NCI-H69 (cell line): ENCODE measurements around the gene SHC2.

Experiments
- DNase-seq: peaks from one replicate; lab custom pipeline; 2025; lab: John Stamatoyannopoulos, UW

SHC2 gene

DNA sequence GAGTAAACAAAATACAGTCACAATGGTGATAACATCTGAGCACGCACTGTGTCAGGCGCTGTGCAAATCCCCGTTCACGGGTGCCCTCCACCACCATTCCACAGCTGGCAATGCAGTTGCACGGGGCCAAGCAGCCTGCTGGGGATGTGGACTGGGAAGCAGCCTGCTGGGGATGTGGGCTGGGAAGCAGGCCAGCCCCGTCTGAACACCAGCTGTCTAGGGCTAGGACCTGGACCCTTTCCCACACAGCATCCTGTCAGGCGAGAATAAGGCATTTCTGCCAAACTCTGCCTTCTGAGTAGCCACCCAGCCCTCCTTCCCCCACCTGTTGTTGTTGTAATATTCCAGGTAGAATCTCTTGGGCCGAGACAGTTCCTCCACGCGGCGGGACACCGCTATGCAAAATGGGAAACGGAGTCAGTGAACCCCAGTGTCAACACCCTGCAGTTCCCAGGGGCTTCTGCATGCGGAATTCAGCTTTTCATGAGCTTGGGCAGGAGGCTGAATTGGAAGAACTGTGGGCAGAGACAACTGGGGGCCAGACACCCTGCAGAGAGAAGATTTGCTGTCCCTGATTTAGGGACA is 88.4 kb downstream of the SHC2 start:
- DNase-seq: peak; percentile 78

DNA sequence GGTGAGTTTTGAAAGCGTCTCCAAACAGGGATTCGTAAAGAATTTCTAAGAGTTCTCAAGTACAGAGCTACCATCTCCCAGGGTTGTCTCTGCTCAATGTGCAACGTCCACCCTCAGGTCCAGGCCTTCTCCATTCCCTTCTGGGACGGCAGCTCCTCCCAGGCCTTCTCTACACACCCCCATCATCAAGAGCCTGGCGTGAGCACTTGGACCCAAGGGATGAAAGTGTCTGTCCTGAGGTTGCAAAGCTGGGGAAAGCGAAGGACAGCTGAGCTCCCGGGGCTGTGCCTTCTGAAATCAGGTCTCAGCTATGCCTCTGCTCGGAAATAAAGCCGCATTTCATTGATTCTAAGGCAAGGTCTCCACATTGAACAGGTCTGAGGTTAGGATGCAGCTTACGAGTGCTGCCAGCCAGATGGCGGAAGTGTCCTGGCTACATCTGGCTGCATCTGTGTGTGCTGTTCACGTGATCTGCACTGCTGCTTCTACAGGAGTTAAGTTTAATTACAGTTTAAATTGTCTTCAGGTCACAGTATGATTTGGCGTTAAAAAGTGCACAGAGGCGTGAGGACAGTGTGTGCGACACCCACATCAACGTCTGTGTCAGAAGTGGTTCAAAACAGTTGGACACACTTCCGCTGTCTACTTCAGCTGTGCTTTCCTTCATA is 89.2 kb downstream of the SHC2 start:
- peak; percentile 70 for DNase-seq

DNA sequence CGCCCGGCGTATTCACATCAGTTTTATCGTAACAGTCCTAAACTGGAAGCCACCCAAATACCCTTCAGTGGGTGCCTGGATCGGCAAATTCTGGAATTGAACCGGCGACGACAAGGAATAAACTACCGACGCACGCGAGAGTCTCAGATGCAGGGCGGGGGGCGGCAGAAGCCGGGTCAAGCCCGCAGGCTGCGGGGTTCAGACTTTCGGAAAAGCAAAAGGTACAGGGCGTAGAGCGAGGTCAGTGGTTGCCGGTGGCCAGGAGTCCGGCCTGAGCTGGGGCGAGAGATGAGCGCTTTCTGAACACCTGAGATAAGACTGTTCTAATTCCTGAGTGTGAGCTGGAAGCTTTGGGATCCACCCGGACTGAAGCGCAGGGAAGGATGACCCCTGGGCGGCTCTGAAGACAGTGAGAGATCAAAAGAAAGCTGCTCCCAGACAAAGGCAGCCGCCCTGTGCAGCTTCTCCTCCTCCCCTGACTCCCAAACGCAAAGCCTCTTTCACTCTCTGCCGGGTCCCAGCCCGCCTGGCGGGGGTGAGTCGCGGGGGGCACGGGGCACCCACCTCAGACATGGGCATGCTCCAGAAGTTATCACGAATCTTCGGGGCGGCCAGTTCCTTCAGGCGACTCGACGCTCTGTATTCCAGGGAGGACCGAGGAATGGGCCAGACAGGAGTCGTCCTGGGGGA is 90.0 kb downstream of the SHC2 start:
- no peak for DNase-seq

DNA sequence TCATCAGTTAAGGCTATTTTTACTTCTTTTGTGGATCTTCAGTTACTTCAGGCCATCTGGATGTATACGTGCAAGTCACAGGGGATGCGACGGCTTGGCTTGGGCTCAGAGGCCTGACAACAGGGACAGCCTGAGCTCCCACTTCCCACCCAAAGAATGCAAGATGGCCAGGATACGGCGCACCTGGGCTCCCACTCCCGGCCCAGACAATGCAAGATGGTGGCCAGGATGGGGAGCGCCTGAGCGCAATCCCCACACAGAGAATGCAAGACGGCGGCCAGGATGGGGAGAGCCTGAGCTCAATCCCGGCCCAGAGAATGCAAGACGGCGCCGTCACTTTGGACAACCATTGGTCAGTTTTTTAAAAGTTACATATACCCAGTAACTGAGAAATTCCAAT is 91.0 kb downstream of the SHC2 start:
- no peak for DNase-seq

- no peak for DNase-seq
These were observed 91.6 kb downstream of the SHC2 start for GRCh38 chr19:369256-369655.

GRCh38 chr19:368630-369024 is 92.2 kb downstream of the SHC2 start:
- DNase-seq: no peak

DNA sequence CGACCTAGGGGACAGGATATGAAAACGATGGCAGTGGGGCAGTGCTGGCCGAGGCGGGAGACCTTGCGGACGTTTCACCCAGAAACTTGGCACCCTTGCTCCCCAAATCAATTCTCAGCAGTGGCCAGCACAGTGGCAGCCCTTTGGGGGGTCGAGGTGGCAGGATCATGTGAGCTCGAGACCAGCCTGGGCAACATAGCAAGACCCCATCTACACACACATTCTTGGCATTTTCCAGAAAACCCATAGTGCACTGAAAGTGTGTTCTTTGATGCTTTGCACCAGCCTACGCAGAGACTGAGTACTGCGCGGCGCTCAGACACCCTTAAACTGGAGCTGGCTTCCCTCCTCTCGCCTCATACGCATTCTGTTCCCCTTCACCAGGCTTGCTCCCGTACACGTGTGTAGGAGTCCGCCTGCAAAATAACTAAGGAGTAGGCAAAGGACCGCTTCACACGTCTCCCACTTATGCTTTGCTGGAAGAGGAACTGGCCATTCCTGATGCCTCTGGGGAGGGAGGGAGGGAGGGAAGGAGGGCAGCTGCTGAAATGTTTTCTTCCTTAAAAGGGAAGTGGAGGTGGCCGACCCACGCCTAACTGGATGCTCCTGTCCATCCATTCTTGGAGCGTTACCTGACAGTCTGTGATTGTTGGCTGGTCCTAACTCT is 92.7 kb downstream of the SHC2 start:
- DNase-seq: no peak

DNA sequence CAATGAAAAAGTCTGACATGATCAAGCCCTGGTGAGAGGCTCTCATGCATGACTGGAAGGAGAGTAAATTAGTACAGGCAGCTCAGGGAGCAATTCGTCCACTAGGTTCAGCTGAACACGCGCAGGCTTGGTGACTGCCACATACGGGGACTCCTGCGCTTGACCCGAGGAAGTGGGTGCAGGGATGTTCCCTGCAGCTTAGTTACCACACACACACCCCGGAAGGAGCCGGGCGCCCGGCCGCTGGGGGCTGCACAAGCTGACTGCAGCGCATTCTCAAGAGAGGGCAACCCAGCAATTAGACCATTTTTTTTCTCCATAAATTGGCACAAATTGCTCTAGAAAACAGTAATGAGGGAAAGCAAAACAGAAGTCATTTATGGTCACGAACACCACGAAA is 93.3 kb downstream of the SHC2 start:
- DNase-seq: peak; percentile 20

DNA sequence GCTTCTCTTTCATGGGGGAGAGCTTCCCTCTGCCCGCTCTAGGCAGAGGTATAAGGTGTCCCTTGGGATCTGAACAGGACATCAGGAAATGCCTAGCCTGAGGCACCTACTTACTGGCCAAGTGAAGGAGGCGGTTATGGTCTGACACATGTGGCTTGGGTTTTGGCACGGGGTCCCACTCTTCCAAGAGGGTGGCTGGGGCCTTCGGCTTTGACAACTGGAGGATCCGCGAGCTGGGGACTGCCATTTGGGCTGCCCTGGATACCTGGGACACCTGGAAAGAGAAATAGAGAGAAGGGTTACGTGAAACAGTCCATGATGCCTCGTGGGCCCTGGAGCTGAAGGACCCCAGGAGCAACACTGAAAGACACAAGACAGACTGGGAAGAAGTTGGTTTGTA is 93.9 kb downstream of the SHC2 start:
- no peak for DNase-seq
